K562 (cell line): ENCODE measurements around the gene KLHL41. TPM values are rescaled to one million over a fixed set of nuclear protein-coding genes. Genes with fewer than 3 reads are reported as not detected.

Source experiments
- ARID1B ChIP-seq: fragments of 450-650 bp; IDR thresholded peaks from 2 replicates; pipeline ENCODE4 v1.6.1; 2016; ENCODE audit warnings: antibody characterized with exemption, mild to moderate bottlenecking, inconsistent platforms
- ASH1L ChIP-seq: fragments of 450-650 bp; IDR thresholded peaks from 2 replicates; pipeline ENCODE4 v1.6.1; 2018; ENCODE audit warnings: borderline replicate concordance, mild to moderate bottlenecking, low read depth; ENCODE audit not compliant: partially characterized antibody
- BACH1 ChIP-seq: fragments of 200-800 bp; sonication (Bioruptor generic); IDR thresholded peaks from 2 replicates; pipeline ENCODE4 v1.6.1; 2016; ENCODE audit warnings: missing genetic modification characterization, missing compliant biosample characterization
- GABPB1 ChIP-seq: sonication (generic); formaldehyde crosslinking; IDR thresholded peaks from 2 replicates; pipeline ENCODE4 v1.8.0; 2022; ENCODE audit warnings: mild to moderate bottlenecking, missing genetic modification reagents
- HOXB6 ChIP-seq: fragments of 250-450 bp; sonication (Bioruptor Pico); IDR thresholded peaks from 2 replicates; pipeline ENCODE4 v1.5.1; 2022; ENCODE audit warnings: mild to moderate bottlenecking, borderline replicate concordance
- MXD1 ChIP-seq: fragments of 250-450 bp; sonication (Bioruptor Pico); IDR thresholded peaks from 2 replicates; pipeline ENCODE4 v1.8.0; 2021; ENCODE audit warnings: borderline replicate concordance, mild to moderate bottlenecking, moderate library complexity; ENCODE audit not compliant: poor library complexity, severe bottlenecking
- PHF20 ChIP-seq: fragments of 450-650 bp; IDR thresholded peaks from 2 replicates; pipeline ENCODE4 v1.6.1; 2018; ENCODE audit not compliant: partially characterized antibody
- POLR2G ChIP-seq: fragments of 200-400 bp; formaldehyde crosslinking; IDR thresholded peaks from 2 replicates; pipeline ENCODE4 v1.6.1; 2017; ENCODE audit warnings: low read depth, mild to moderate bottlenecking, antibody characterized with exemption, low read length, moderate library complexity
- SAFB2 ChIP-seq: fragments of 200-400 bp; formaldehyde crosslinking; IDR thresholded peaks from 2 replicates; pipeline ENCODE4 v1.6.1; 2018; ENCODE audit warnings: borderline replicate concordance, low read length, low read depth, moderate library complexity; ENCODE audit not compliant: severe bottlenecking
- SNIP1 ChIP-seq: fragments of 450-650 bp; IDR thresholded peaks from 2 replicates; pipeline ENCODE4 v1.7.1; 2017; ENCODE audit warnings: low read depth, mild to moderate bottlenecking
- STAT5B ChIP-seq: fragments of 250-450 bp; sonication (Bioruptor Pico); IDR thresholded peaks from 2 replicates; pipeline ENCODE4 v1.8.0; 2021; ENCODE audit warnings: mild to moderate bottlenecking, inconsistent platforms
- THRAP3 ChIP-seq: fragments of 450-650 bp; IDR thresholded peaks from 2 replicates; pipeline ENCODE4 v1.6.1; 2016; ENCODE audit warnings: mild to moderate bottlenecking, inconsistent platforms, borderline replicate concordance
- TOE1 ChIP-seq, 2 experiments: fragments of 450-650 bp in 1 of 2; sonication (generic) in 1 of 2; formaldehyde crosslinking in 1 of 2; IDR thresholded peaks; 2 replicates each; pipeline versions ENCODE4 v1.7.1 to v1.8.0; 2016 to 2022; ENCODE audit warnings: borderline replicate concordance in 2 of 2, mild to moderate bottlenecking in 2 of 2, antibody characterized with exemption in 1 of 2, inconsistent platforms in 1 of 2, low read depth in 1 of 2, missing genetic modification reagents in 1 of 2, moderate library complexity in 1 of 2
- ZFX ChIP-seq: sonication (generic); formaldehyde crosslinking; IDR thresholded peaks from 2 replicates; pipeline ENCODE4 v1.8.0; 2022; ENCODE audit warnings: mild to moderate bottlenecking, missing genetic modification reagents, moderate library complexity
- ZNF12 ChIP-seq: sonication (generic); formaldehyde crosslinking; IDR thresholded peaks from 2 replicates; pipeline ENCODE4 v1.4.0; 2020; ENCODE audit warnings: mild to moderate bottlenecking, missing genetic modification reagents
- ZNF740 ChIP-seq, 3 experiments: fragments of 200-800 bp in 1 of 3; sonication (Bioruptor generic) in 1 of 3; sonication (generic) in 1 of 3; formaldehyde crosslinking in 1 of 3; IDR thresholded peaks; 2 replicates each; pipeline versions ENCODE4 v1.6.1 to v1.8.0; 2016 to 2022; ENCODE audit warnings: mild to moderate bottlenecking in 2 of 3, missing compliant biosample characterization in 2 of 3, missing genetic modification characterization in 2 of 3, missing genetic modification reagents in 1 of 3
- polyA plus RNA-seq, 8 experiments: library from polyadenylated mRNA; depleted of rRNA in 4 of 8; stranded (reverse) in 5 of 8; unstranded in 3 of 8; fragments of >200 nt; fragmentation: Nextera tagmentation in 2 of 8; fragmentation: Illumina TruSeq in 1 of 8; extraction: Ambion mirVana in 2 of 8; extraction: Trizol in 1 of 8; gene quantifications; 2 replicates each; pipeline versions ENCODE4 v1.2.1 to v1.2.3, GENCODE V29; 2011 to 2014; ENCODE audit warnings: inconsistent platforms in 1 of 8, missing spikeins in 1 of 8
- total RNA-seq, 7 experiments: library from RNA; depleted of rRNA in 6 of 7; stranded (reverse); fragments of >200 nt in 6 of 7; fragmentation: Illumina TruSeq in 2 of 7; extraction: Trizol in 2 of 7; gene quantifications; 2 replicates each; pipeline versions ENCODE4 v1.2.1 to v1.2.3, GENCODE V29; 2011 to 2021; ENCODE audit warnings: low replicate concordance in 1 of 7
- TF ChIP-seq, protein P1 (sequence below): fragments of 450-650 bp; IDR thresholded peaks from 2 replicates; pipeline ENCODE4 v1.6.1; 2017; ENCODE audit warnings: antibody characterized with exemption, mild to moderate bottlenecking
- TF ChIP-seq, protein P2 (sequence below): fragments of 450-650 bp; IDR thresholded peaks from 2 replicates; pipeline ENCODE4 v1.6.1; 2016; ENCODE audit warnings: borderline replicate concordance
- TF ChIP-seq, protein P3 (sequence below): fragments of 450-650 bp; IDR thresholded peaks from 2 replicates; pipeline ENCODE4 v1.6.1; 2016; ENCODE audit warnings: low read depth, mild to moderate bottlenecking, moderate library complexity

The KLHL41 gene
- total and polyA plus RNA-seq, 9 of the 15 experiments (the other 6 are each of a cell fraction or from before 2014, with no cell fraction given) = 0.05 to 1.5 (median 0.09) TPM

DNA sequence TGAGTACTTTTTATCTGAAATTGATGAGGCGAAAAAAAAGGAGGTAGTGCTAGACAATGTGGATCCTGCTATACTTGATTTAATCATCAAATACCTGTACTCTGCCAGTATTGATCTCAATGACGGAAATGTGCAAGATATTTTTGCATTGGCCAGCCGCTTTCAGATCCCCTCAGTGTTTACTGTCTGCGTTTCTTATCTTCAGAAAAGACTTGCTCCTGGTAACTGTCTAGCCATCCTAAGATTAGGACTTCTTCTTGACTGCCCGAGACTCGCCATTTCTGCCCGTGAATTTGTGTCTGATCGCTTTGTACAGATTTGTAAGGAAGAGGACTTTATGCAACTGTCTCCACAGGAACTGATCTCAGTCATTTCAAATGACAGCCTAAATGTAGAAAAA, 453 bp downstream of the KLHL41 start (continued):
- TF ChIP-seq, protein P1, sequence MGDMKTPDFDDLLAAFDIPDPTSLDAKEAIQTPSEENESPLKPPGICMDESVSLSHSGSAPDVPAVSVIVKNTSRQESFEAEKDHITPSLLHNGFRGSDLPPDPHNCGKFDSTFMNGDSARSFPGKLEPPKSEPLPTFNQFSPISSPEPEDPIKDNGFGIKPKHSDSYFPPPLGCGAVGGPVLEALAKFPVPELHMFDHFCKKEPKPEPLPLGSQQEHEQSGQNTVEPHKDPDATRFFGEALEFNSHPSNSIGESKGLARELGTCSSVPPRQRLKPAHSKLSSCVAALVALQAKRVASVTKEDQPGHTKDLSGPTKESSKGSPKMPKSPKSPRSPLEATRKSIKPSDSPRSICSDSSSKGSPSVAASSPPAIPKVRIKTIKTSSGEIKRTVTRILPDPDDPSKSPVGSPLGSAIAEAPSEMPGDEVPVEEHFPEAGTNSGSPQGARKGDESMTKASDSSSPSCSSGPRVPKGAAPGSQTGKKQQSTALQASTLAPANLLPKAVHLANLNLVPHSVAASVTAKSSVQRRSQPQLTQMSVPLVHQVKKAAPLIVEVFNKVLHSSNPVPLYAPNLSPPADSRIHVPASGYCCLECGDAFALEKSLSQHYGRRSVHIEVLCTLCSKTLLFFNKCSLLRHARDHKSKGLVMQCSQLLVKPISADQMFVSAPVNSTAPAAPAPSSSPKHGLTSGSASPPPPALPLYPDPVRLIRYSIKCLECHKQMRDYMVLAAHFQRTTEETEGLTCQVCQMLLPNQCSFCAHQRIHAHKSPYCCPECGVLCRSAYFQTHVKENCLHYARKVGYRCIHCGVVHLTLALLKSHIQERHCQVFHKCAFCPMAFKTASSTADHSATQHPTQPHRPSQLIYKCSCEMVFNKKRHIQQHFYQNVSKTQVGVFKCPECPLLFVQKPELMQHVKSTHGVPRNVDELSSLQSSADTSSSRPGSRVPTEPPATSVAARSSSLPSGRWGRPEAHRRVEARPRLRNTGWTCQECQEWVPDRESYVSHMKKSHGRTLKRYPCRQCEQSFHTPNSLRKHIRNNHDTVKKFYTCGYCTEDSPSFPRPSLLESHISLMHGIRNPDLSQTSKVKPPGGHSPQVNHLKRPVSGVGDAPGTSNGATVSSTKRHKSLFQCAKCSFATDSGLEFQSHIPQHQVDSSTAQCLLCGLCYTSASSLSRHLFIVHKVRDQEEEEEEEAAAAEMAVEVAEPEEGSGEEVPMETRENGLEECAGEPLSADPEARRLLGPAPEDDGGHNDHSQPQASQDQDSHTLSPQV = no peak
- TF ChIP-seq MXD1 (CRISPR knock-in tag) (no peak), SAFB2 (no peak), ARID1B (peak; percentile 35; the same call in 1 of the 2 replicates), HOXB6 (CRISPR knock-in tag) (no peak), SNIP1 (no peak), ZNF12 (no peak), PHF20 (no peak), ZNF740 (CRISPR knock-in tag; IDR thresholded peaks at IDR 0.05) (no peak), ZNF740 (tag; IDR thresholded peaks at IDR 0.05) (no peak), ASH1L (no peak), ZFX (0 out of 2 replicates have a peak, but pooled peaks have one; percentile 1), GABPB1 (CRISPR knock-in tag) (no peak), TOE1 (IDR thresholded peaks at IDR 0.05; ENCODE audit: borderline replicate concordance) (no peak), TOE1 (CRISPR knock-in tag; IDR thresholded peaks at IDR 0.05; ENCODE audit: borderline replicate concordance, low read depth) (no peak), BACH1 (no peak), THRAP3 (no peak), STAT5B (CRISPR knock-in tag) (no peak), POLR2G (no peak)
- TF ChIP-seq, protein P2, sequence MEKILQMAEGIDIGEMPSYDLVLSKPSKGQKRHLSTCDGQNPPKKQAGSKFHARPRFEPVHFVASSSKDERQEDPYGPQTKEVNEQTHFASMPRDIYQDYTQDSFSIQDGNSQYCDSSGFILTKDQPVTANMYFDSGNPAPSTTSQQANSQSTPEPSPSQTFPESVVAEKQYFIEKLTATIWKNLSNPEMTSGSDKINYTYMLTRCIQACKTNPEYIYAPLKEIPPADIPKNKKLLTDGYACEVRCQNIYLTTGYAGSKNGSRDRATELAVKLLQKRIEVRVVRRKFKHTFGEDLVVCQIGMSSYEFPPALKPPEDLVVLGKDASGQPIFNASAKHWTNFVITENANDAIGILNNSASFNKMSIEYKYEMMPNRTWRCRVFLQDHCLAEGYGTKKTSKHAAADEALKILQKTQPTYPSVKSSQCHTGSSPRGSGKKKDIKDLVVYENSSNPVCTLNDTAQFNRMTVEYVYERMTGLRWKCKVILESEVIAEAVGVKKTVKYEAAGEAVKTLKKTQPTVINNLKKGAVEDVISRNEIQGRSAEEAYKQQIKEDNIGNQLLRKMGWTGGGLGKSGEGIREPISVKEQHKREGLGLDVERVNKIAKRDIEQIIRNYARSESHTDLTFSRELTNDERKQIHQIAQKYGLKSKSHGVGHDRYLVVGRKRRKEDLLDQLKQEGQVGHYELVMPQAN = no peak
- TF ChIP-seq, protein P3, sequence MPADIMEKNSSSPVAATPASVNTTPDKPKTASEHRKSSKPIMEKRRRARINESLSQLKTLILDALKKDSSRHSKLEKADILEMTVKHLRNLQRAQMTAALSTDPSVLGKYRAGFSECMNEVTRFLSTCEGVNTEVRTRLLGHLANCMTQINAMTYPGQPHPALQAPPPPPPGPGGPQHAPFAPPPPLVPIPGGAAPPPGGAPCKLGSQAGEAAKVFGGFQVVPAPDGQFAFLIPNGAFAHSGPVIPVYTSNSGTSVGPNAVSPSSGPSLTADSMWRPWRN = no peak
